ENCODE data around the gene SSBP3. TPM values are rescaled to one million over a fixed set of nuclear protein-coding genes. Genes with fewer than 3 reads are reported as not detected.

The SSBP3 gene
- total RNA-seq, 1 experiment from 2014 or later, result 37.5 TPM

DNA sequence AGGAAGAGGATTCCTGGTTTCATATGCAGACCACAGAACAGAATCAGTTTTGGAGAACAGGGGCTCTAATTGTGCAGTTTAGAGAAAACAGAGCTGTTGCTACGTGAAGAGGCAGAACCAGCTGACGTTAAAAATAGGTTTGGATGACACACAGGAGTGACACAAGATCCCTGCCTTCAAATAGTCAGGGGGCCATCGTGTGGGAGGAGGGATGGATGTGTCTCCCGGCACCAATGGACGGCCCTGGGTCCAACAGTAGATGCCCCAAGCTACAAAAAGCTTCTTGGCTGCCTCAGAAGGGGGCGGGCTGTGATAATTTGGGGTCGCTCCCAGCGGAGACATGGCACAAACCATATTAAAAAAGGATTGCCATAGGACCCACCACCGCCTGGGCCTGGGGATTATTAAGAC is 118.4 kb downstream of the SSBP3 start:
- DNase-seq (ENCODE audit: low read depth, low spot score), result no peak
- CTCF ChIA-PET, result no interaction called here
- H3K9ac ChIP-seq (ENCODE audit: low read length), result no peak overlapping the region

More for the DNA sequence above, 118.4 kb downstream of the SSBP3 start:
- Histone ChIP-seq H3K27ac (ENCODE audit: low read depth, low read length) (no peak overlapping the region), H3K4me1 (ENCODE audit: control insufficient read depth in 1 of 2, insufficient read depth in 2 of 2, low read length in 2 of 2) (peaks cover 5 to 11% of the 10 kb centered on the region in 2 experiments; a peak in 3 of 4 replicates), H3K9me2 (ENCODE audit: insufficient read depth) (no peaks in the 10 kb centered on the region), H3K4me3 (replicated peaks in 1 of 2; ENCODE audit: low read depth in 1 of 2, low read length in 2 of 2) (no peak overlapping the region), H3K4me2 (ENCODE audit: low read length) (no peak overlapping the region), H3K9me3 (ENCODE audit: control insufficient read depth in 1 of 2, insufficient read depth in 1 of 2, low read depth in 1 of 2, low read length in 2 of 2) (no peaks in the 10 kb centered on the region), H4K20me1 (ENCODE audit: insufficient read depth) (no peaks in the 10 kb centered on the region), H2AFZ (ENCODE audit: low read depth, low read length, poor library complexity, severe bottlenecking) (no peak overlapping the region), H3K27me3 (ENCODE audit: insufficient read depth, low read length) (no peaks in the 10 kb centered on the region), H3K79me2 (ENCODE audit: insufficient read depth, low read length) (no peaks in the 10 kb centered on the region), H3K36me3 (ENCODE audit: control insufficient read depth in 1 of 2, insufficient read depth in 2 of 2, low read length in 2 of 2) (no peaks in the 10 kb centered on the region)
- intact Hi-C loops (cut with micrococcal nuclease), result no loop called here
- no TSS peak for BruUV-seq (replicated peaks)
- ATAC-seq, result no peak
- ChIA-PET POLR2A (no interaction called here), RAD21 (ENCODE audit: low non-redundant PET in 1 of 2, low total read pairs in 2 of 2, uncharacterized antibody in 2 of 2, unreplicated experiment in 2 of 2) (no interaction called here)
- TF ChIP-seq, protein P1, sequence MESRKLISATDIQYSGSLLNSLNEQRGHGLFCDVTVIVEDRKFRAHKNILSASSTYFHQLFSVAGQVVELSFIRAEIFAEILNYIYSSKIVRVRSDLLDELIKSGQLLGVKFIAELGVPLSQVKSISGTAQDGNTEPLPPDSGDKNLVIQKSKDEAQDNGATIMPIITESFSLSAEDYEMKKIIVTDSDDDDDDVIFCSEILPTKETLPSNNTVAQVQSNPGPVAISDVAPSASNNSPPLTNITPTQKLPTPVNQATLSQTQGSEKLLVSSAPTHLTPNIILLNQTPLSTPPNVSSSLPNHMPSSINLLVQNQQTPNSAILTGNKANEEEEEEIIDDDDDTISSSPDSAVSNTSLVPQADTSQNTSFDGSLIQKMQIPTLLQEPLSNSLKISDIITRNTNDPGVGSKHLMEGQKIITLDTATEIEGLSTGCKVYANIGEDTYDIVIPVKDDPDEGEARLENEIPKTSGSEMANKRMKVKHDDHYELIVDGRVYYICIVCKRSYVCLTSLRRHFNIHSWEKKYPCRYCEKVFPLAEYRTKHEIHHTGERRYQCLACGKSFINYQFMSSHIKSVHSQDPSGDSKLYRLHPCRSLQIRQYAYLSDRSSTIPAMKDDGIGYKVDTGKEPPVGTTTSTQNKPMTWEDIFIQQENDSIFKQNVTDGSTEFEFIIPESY (IDR thresholded peaks at IDR 0.05; ENCODE audit: extremely low read depth, insufficient replicate concordance, low read length), result no peak
- TF ChIP-seq, protein P2, sequence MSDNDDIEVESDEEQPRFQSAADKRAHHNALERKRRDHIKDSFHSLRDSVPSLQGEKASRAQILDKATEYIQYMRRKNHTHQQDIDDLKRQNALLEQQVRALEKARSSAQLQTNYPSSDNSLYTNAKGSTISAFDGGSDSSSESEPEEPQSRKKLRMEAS (IDR thresholded peaks at IDR 0.05), result no peak
- no peak for TF ChIP-seq JUND (IDR thresholded peaks at IDR 0.05)
- TF ChIP-seq ZNF274 (IDR thresholded peaks at IDR 0.05; ENCODE audit: low read depth, low read length), result no peak
- no peak for TF ChIP-seq POLR2AphosphoS5 (IDR thresholded peaks at IDR 0.05; ENCODE audit: low read depth, low read length)
- no peak for TF ChIP-seq YY1 (IDR thresholded peaks at IDR 0.05; ENCODE audit: extremely low read depth, insufficient replicate concordance, low read depth, low read length)
- TF ChIP-seq, protein P3, sequence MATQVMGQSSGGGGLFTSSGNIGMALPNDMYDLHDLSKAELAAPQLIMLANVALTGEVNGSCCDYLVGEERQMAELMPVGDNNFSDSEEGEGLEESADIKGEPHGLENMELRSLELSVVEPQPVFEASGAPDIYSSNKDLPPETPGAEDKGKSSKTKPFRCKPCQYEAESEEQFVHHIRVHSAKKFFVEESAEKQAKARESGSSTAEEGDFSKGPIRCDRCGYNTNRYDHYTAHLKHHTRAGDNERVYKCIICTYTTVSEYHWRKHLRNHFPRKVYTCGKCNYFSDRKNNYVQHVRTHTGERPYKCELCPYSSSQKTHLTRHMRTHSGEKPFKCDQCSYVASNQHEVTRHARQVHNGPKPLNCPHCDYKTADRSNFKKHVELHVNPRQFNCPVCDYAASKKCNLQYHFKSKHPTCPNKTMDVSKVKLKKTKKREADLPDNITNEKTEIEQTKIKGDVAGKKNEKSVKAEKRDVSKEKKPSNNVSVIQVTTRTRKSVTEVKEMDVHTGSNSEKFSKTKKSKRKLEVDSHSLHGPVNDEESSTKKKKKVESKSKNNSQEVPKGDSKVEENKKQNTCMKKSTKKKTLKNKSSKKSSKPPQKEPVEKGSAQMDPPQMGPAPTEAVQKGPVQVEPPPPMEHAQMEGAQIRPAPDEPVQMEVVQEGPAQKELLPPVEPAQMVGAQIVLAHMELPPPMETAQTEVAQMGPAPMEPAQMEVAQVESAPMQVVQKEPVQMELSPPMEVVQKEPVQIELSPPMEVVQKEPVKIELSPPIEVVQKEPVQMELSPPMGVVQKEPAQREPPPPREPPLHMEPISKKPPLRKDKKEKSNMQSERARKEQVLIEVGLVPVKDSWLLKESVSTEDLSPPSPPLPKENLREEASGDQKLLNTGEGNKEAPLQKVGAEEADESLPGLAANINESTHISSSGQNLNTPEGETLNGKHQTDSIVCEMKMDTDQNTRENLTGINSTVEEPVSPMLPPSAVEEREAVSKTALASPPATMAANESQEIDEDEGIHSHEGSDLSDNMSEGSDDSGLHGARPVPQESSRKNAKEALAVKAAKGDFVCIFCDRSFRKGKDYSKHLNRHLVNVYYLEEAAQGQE (IDR thresholded peaks at IDR 0.05; ENCODE audit: low read depth), result no peak
- TF ChIP-seq, protein P4, sequence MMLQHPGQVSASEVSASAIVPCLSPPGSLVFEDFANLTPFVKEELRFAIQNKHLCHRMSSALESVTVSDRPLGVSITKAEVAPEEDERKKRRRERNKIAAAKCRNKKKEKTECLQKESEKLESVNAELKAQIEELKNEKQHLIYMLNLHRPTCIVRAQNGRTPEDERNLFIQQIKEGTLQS (IDR thresholded peaks at IDR 0.05), result no peak
- no peak for TF ChIP-seq ZFX (IDR thresholded peaks at IDR 0.05)
- no peak for TF ChIP-seq ELF1 (IDR thresholded peaks at IDR 0.05; ENCODE audit: borderline replicate concordance, low read depth)
- TF ChIP-seq SP1 (IDR thresholded peaks at IDR 0.05; ENCODE audit: low read depth), result no peak
